Heart left ventricle (tissue), 16 donors: Measurements from ENCODE around the gene PPT1. TPM values are rescaled to one million over a fixed set of nuclear protein-coding genes. Genes with fewer than 3 reads are reported as not detected.

Experiments used
- ATAC-seq, 4 donors: fragments of 200-7000 bp; cut with Tn5 transposase; one replicate each; pipeline ENCODE4 v1.9.1; 2020 to 2022; ENCODE audit warnings: moderate library complexity in 4 of 4, mild to moderate bottlenecking in 3 of 4, moderate number of reproducible peaks in 1 of 4
- DNase-seq, 5 donors: peaks; one replicate each; pipeline ENCODE4 v3.0.0-alpha.2; 2020
- H3K27ac ChIP-seq, 12 donors: fragments of 200-600 bp; sonication (generic) in 4 of 12; one replicate each; pipeline versions ENCODE4 v1.5.0 to v1.8.0; 2016 to 2022; ENCODE audit warnings: mild to moderate bottlenecking in 2 of 12
- H3K27me3 ChIP-seq, 9 donors: fragments of 200-600 bp; sonication (generic) in 2 of 9; one replicate each; pipeline versions ENCODE4 v1.5.1 to v1.8.0; 2016 to 2022; ENCODE audit warnings: mild to moderate bottlenecking in 3 of 9
- H3K36me3 ChIP-seq, 9 donors: fragments of 200-600 bp; sonication (generic) in 2 of 9; one replicate each; pipeline versions ENCODE4 v1.5.0 to v1.8.0; 2018 to 2022; ENCODE audit warnings: mild to moderate bottlenecking in 2 of 9
- H3K4me1 ChIP-seq, 12 donors: fragments of 200-600 bp; sonication (generic) in 4 of 12; one replicate each; pipeline versions ENCODE4 v1.5.0 to v1.8.0; 2016 to 2022; ENCODE audit warnings: mild to moderate bottlenecking in 3 of 12
- H3K4me3 ChIP-seq, 12 donors: fragments of 200-600 bp; sonication (generic) in 4 of 12; one replicate each; pipeline versions ENCODE4 v1.5.0 to v1.8.0; 2017 to 2022; ENCODE audit warnings: mild to moderate bottlenecking in 9 of 12, moderate library complexity in 4 of 12
- H3K9me3 ChIP-seq, 12 donors: fragments of 200-600 bp; sonication (generic) in 4 of 12; one replicate each; pipeline versions ENCODE4 v1.5.0 to v1.8.0; 2016 to 2022; ENCODE audit warnings: mild to moderate bottlenecking in 1 of 12
- POLR2A ChIP-seq, 2 donors: fragments of 450-650 bp; IDR thresholded peaks; one replicate each; pipeline ENCODE4 v1.6.1; 2017; ENCODE audit warnings: antibody characterized with exemption in 2 of 2, mild to moderate bottlenecking in 2 of 2, moderate library complexity in 2 of 2
- WGBS, 4 donors: extraction: QIAGEN DNeasy Blood & Tissue Kit in 2 of 4; methylation state at CpG; one replicate each; pipeline versions ENCODE4 v1.1.5 to v1.1.7; 2013 to 2018; 5-methylcytosine and 5-hydroxymethylcytosine counted together
- intact Hi-C, 10 donors: fragments of 100-400 bp; cut with DNase I; formaldehyde crosslinking; loops; one replicate each; pipeline versions ENCODE4 v1.11.1 to v1.14.2; 2022
- polyA plus RNA-seq, 2 donors: library from polyadenylated mRNA; stranded (reverse); fragments of 200-250 nt; gene quantifications; one replicate each; pipeline ENCODE4 v1.2.3, GENCODE V29; 2013
- total RNA-seq, 9 donors: library from RNA; depleted of rRNA in 2 of 9; stranded (reverse); fragments of >200 nt in 2 of 9; fragmentation: NEBNext Ultra II Directional in 3 of 9; extraction: Animal tissue kit (Norgen Biotek cat#: 25700) in 3 of 9; gene quantifications; one replicate each; pipeline versions ENCODE4 v1.1.0 to v1.2.4, GENCODE V29; 2016 to 2023
- TF ChIP-seq, protein P1 (sequence below), 12 donors: fragments of 200-600 bp; sonication (generic) in 4 of 12; IDR thresholded peaks; one replicate each; pipeline versions ENCODE4 v1.5.0 to v1.8.0; 2018 to 2022; ENCODE audit warnings: antibody characterized with exemption in 12 of 12, mild to moderate bottlenecking in 5 of 12
- donor health status: ischemic (EF 13 %, LVEDD 7.1; RV severe dilation, severe dysfunction).
- donor health status: healthy with polysubstance abuse.
- donor health status: DM: no; HTN: yes; CAD: no.
- donor health status: DM: no; HTN: no; CAD: no.
- donor health status: ischemic (EF 25% LVEDD 6.9; RV normal size, moderate dysfunction).
- donor health status: ischemic (EF 25% LVEDD 5.7; RV mildly dilated, moderate dysfunction).
- donor health status: healthy.
- donor health status: DM: yes; HTN: yes; CAD: no.
- donor health status: ischemic (EF 35%, LVEDD 5.7; RV mildly dilated, moderate dysfunction).
- donor health status: nonischemic (EF 11% LVEDD 7.7; RV severe dilation, severe dysfunction).
- donor health status: DM: yes; HTN: yes; CAD: no.
- donor health status: PGD.
- donor health status: ischemic (EF 29% LVEDD 5.4; RV normal size, mild dysfunction).
- donor health status: nonischemic (EF 23%, LVEDD 6.1; RV moderate dilation, normal function).

PPT1 gene
- total and polyA plus RNA-seq, 11 donors = 22.8 to 106 (median 38.6) TPM

DNA sequence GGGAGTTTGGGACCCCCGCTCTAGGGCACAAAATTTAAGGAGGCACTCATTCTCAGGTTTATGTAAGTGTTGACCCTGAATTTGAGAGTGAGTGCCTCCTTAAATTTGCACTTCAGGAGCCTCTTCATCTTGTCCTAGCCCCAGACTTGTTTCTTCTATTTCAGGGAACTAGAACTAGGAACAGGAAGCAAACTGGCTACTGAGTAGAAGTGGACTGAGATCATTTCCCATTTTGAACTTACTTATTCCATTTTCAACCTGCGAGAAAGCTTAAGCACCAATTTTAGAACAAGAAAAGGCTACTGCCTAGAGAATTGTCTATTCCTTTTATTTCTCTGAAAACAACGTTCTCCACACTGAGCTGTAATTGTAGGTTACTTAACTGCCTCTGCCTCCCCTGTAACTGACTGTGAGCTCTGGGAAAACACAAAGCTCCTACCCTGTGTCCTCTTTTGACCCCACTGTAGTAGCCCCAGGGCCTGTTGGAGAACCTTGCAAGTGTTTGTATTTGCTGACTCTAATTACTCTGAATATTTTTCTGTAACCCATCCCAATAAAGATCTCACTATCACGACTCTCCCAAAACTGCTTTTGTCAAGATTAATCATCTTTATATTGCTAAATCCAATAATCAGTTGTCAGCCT lies 2.5 kb downstream of the PPT1 start:
- no peak for TF ChIP-seq POLR2A (IDR thresholded peaks at IDR 0.05)
- TF ChIP-seq, protein P1, sequence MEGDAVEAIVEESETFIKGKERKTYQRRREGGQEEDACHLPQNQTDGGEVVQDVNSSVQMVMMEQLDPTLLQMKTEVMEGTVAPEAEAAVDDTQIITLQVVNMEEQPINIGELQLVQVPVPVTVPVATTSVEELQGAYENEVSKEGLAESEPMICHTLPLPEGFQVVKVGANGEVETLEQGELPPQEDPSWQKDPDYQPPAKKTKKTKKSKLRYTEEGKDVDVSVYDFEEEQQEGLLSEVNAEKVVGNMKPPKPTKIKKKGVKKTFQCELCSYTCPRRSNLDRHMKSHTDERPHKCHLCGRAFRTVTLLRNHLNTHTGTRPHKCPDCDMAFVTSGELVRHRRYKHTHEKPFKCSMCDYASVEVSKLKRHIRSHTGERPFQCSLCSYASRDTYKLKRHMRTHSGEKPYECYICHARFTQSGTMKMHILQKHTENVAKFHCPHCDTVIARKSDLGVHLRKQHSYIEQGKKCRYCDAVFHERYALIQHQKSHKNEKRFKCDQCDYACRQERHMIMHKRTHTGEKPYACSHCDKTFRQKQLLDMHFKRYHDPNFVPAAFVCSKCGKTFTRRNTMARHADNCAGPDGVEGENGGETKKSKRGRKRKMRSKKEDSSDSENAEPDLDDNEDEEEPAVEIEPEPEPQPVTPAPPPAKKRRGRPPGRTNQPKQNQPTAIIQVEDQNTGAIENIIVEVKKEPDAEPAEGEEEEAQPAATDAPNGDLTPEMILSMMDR (IDR thresholded peaks at IDR 0.05) = no peak
- Histone ChIP-seq H3K27me3 (no peaks in the 10 kb centered on the region), H3K4me1 (peaks cover 0 to 41% (median 5%) of the 10 kb centered on the region in 12 donors), H3K27ac (peak overlapping the region in 2 of 12 donors; percentile 11 to 79), H3K9me3 (no peaks in the 10 kb centered on the region), H3K4me3 (peak overlapping the region in 1 of 12 donors; percentile 21), H3K36me3 (peaks cover 0 to 34% (median 28%) of the 10 kb centered on the region in 9 donors)
- no peak for DNase-seq
- ATAC-seq = peak in 1 of 4 donors; percentile 37
- intact Hi-C loops = no loop called here
- WGBS, 4 donors = 62 to 67% (median 65%) methylated on average over 3 to 4 of the region's 4 CpGs

DNA sequence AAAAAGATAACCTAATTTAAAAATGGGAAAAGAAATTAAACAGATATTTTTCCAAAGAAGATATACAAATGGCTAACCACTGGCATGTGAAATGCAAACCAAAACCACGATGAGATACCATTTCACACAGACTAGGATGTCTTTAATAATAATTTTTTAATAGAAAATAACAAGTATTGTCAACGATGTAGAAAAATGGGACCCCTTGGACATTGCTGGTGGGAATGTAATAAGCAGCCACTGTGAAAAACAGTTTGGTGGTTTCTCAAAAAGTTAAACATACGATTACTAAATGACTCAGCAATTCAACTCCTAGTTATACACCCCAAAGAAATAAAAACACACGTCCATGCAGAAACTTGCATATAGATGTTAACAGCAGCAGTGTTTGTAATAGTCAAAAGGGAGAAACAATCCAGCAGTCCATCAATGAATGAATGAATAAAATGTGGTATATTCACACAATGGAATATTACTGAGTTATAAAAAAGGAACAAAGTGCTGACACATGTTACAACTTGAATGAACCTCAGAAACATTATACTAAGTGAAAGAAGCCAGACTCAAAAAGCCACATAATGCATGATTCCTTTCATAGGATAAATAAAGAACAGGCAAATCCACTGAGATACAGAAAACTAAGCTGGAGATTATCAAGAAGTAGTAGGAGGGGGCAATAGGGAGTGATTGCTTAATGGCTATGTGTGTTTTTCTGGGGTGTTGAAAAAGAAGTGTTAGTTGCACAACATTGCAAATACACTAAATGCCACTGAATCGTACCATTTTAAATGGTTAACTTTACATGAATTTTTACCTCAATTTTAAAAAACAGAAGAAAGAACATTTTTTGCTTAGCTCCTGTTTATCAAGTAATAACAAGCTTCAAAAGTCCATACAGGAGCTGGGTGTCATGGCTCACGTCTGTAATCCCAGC lies 4.1 kb downstream of the PPT1 start:
- no peaks in the 10 kb centered on the region for H3K9me3 ChIP-seq
- no peaks in the 10 kb centered on the region for H3K27me3 ChIP-seq
- 72 to 80% (median 75%) methylated on average over 6 of the region's 6 CpGs for WGBS, 4 donors
- TF ChIP-seq POLR2A (IDR thresholded peaks at IDR 0.05) = no peak
- TF ChIP-seq, protein P1 (IDR thresholded peaks at IDR 0.05) = no peak
- H3K4me3 ChIP-seq = no peak overlapping the region
- peak overlapping the region in 1 of 12 donors; percentile 79 for H3K27ac ChIP-seq
- H3K4me1 ChIP-seq = peaks cover 0 to 41% (median 5%) of the 10 kb centered on the region in 12 donors
- intact Hi-C loops = no loop called here
- peaks cover 0 to 50% (median 44%) of the 10 kb centered on the region in 9 donors for H3K36me3 ChIP-seq
- DNase-seq = no peak
- no peak for ATAC-seq

DNA sequence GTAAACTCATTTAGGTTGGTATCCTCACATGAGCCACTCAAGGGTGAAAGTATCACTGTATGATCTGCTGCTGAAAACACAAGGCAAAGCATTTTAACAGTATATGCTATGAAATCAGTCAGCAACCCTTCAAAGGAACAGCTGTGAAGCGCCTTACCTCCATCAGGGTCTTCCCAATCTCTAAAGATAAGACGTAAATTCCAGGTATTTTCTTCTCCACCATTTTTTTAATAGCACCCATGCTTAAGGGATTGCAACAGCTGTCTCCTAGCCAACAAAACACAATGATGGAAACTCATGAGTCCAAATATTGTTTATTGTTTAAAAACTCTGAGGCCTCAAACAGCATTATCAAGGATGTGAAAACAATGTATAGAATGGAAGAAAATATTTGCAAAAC lies 4.8 kb downstream of the PPT1 start:
- 90 to 96% (median 91%) methylated on average over 2 of the region's 2 CpGs for WGBS, 4 donors
- ATAC-seq = no peak
- H3K4me3 ChIP-seq = no peak overlapping the region
- intact Hi-C loops = no loop called here
- no peak for DNase-seq
- H3K4me1 ChIP-seq = peaks cover 0 to 34% (median under 1%) of the 10 kb centered on the region in 12 donors
- peaks cover 0 to 57% (median 51%) of the 10 kb centered on the region in 9 donors for H3K36me3 ChIP-seq
- H3K27me3 ChIP-seq = no peaks in the 10 kb centered on the region
- TF ChIP-seq POLR2A (IDR thresholded peaks at IDR 0.05) = no peak
- TF ChIP-seq, protein P1 (IDR thresholded peaks at IDR 0.05) = no peak
- H3K27ac ChIP-seq = no peak overlapping the region
- H3K9me3 ChIP-seq = no peaks in the 10 kb centered on the region
